B cell (primary cell): ENCODE results near the gene MMP26. TPM values are rescaled to one million over a fixed set of nuclear protein-coding genes. Genes with fewer than 3 reads are reported as not detected.

Experiments
- ATAC-seq: fragments of 200-7000 bp; cut with Tn5 transposase; one replicate; pipeline ENCODE4 v1.10.0; 2021; ENCODE audit warnings: low read depth, mild to moderate bottlenecking, moderate number of reproducible peaks, moderate library complexity
- CTCF ChIA-PET: fragments of 350-600 bp; sonication (Branson Sonifier 250); formaldehyde crosslinking; loops from one replicate; lab custom pipeline; 2021; ENCODE audit warnings: antibody characterized with exemption, inconsistent platforms; lab: Charles Lee
- POLR2A ChIA-PET: fragments of 350-600 bp; sonication (Branson Sonifier 250); formaldehyde crosslinking; loops from one replicate; lab custom pipeline; 2021; ENCODE audit warnings: antibody characterized with exemption; lab: Charles Lee
- DNase-seq: peaks from one replicate; pipeline ENCODE4 v3.0.0; 2013
- H2AFZ ChIP-seq: 2 replicates; pipeline ENCODE4 v1.6.1; 2012; ENCODE audit warnings: mild to moderate bottlenecking, low read depth, low read length; ENCODE audit not compliant: insufficient read depth, poor library complexity, severe bottlenecking
- H3K27ac ChIP-seq, 2 donors: 1 replicate in 1 of 2; 2 replicates in 1 of 2; pipeline ENCODE4 v1.5.1; 2012 to 2013; ENCODE audit warnings: low read length in 2 of 2, mild to moderate bottlenecking in 2 of 2, moderate library complexity in 1 of 2
- H3K27me3 ChIP-seq, 4 experiments: fragments of 200-600 bp in 1 of 4; sonication (generic) in 1 of 4; replicated peaks in 1 of 4; 1 replicate in 2 of 4; 2 replicates in 2 of 4; pipeline versions ENCODE4 v1.6.1 to v1.7.0; 2013 to 2016; ENCODE audit warnings: low read length in 3 of 4, mild to moderate bottlenecking in 2 of 4, mixed read lengths in 1 of 4, moderate library complexity in 1 of 4; ENCODE audit not compliant: insufficient read depth in 4 of 4, control insufficient read depth in 3 of 4; ENCODE audit errors: control extremely low read depth in 1 of 4
- H3K36me3 ChIP-seq, 2 experiments: replicated peaks in 1 of 2; 1 replicate in 1 of 2; 2 replicates in 1 of 2; pipeline versions ENCODE4 v1.6.1 to v1.7.1; 2013; ENCODE audit warnings: low read length in 1 of 2; ENCODE audit not compliant: insufficient read depth in 2 of 2, control insufficient read depth in 1 of 2; ENCODE audit errors: control extremely low read depth in 1 of 2, extremely low read depth in 1 of 2
- H3K4me1 ChIP-seq, 2 donors: fragments of 200-600 bp in 1 of 2; sonication (generic) in 1 of 2; 1 replicate in 1 of 2; 2 replicates in 1 of 2; pipeline versions ENCODE4 v1.5.1 to v1.6.1; 2013 to 2017; ENCODE audit warnings: low read length in 2 of 2; ENCODE audit not compliant: control insufficient read depth in 2 of 2, insufficient read depth in 2 of 2
- H3K4me2 ChIP-seq: replicated peaks from 2 replicates; pipeline ENCODE3; 2012; ENCODE audit warnings: mild to moderate bottlenecking, low read depth, low read length; ENCODE audit not compliant: poor library complexity, severe bottlenecking
- H3K4me3 ChIP-seq, 5 experiments: fragments of 200-600 bp in 1 of 5; sonication (generic) in 1 of 5; 1 replicate in 3 of 5; 2 replicates in 2 of 5; pipeline versions ENCODE4 v1.5.1 to v1.7.0; 2011 to 2016; ENCODE audit warnings: low read length in 4 of 5, mild to moderate bottlenecking in 4 of 5, low read depth in 2 of 5, control low read depth in 1 of 5, moderate library complexity in 1 of 5; ENCODE audit not compliant: insufficient read depth in 1 of 5; ENCODE audit errors: control extremely low read depth in 1 of 5, extremely low read depth in 1 of 5
- H3K79me2 ChIP-seq: fragments of 200-600 bp; sonication (generic); one replicate; pipeline ENCODE4 v1.6.0; 2016; ENCODE audit warnings: low read length; ENCODE audit not compliant: control insufficient read depth, insufficient read depth
- H3K9ac ChIP-seq: fragments of 200-600 bp; sonication (generic); 2 replicates; pipeline ENCODE4 v1.6.1; 2017; ENCODE audit warnings: mild to moderate bottlenecking, low read length, moderate library complexity
- H3K9me3 ChIP-seq, 3 donors: one replicate each; pipeline versions ENCODE4 v1.6.1 to v1.7.1; 2013; ENCODE audit warnings: low read length in 2 of 3; ENCODE audit not compliant: control insufficient read depth in 2 of 3, insufficient read depth in 1 of 3; ENCODE audit errors: control extremely low read depth in 1 of 3
- H4K20me1 ChIP-seq: 2 replicates; pipeline ENCODE4 v1.6.0; 2012; ENCODE audit warnings: mild to moderate bottlenecking, low read length; ENCODE audit not compliant: insufficient read depth, control insufficient read depth, poor library complexity, severe bottlenecking
- H3K27ac Mint-ChIP-seq: one replicate; pipeline ENCODE4 v1.8.0; 2021; ENCODE audit warnings: mixed read lengths
- H3K27me3 Mint-ChIP-seq: one replicate; pipeline ENCODE4 v1.8.0; 2021; ENCODE audit warnings: mixed read lengths
- H3K4me1 Mint-ChIP-seq: one replicate; pipeline ENCODE4 v1.8.0; 2021; ENCODE audit warnings: mixed read lengths
- H3K4me3 Mint-ChIP-seq: one replicate; pipeline ENCODE4 v1.8.0; 2021; ENCODE audit warnings: mixed read lengths
- H3K9me3 Mint-ChIP-seq: one replicate; pipeline ENCODE4 v1.8.0; 2022; ENCODE audit warnings: mixed read lengths; ENCODE audit not compliant: insufficient read depth
- CTCF ChIP-seq: fragments of 200-600 bp; IDR thresholded peaks from one replicate; pipeline ENCODE4 v1.8.0; 2022; ENCODE audit warnings: antibody characterized with exemption, mild to moderate bottlenecking
- EZH2 ChIP-seq: IDR thresholded peaks from 2 replicates; pipeline ENCODE4 v1.6.1; 2012; ENCODE audit warnings: borderline replicate concordance, low read depth, mild to moderate bottlenecking, moderate library complexity, low read length; ENCODE audit not compliant: insufficient read depth, poor library complexity, severe bottlenecking
- WGBS: methylation state at CpG from one replicate; pipeline ENCODE4 v1.1.5; 2013; ENCODE audit warnings: missing lambda C conversion rate; ENCODE audit not compliant: insufficient coverage; 5-methylcytosine and 5-hydroxymethylcytosine counted together
- intact Hi-C: fragments of 100-400 bp; cut with micrococcal nuclease; formaldehyde crosslinking; loops from one replicate; pipeline ENCODE4 v1.10.0; 2022
- polyA plus RNA-seq: library from polyadenylated mRNA; depleted of rRNA; stranded (reverse); fragments of >200 nt; gene quantifications from 2 replicates; pipeline ENCODE4 v1.2.3, GENCODE V29; 2012
- total RNA-seq, 2 donors: library from RNA; stranded (reverse); fragments of 120-200 nt in 1 of 2; gene quantifications; 1 replicate in 1 of 2; 2 replicates in 1 of 2; pipeline versions ENCODE4 v1.2.3 to v1.2.4, GENCODE V29; 2013 to 2022

MMP26 gene
- total and polyA plus RNA-seq, 2 donors (not counting 1 experiment from before 2014, with no cell fraction given), result not detected

GRCh38 chr11:4673781-4674180 lies 30.8 kb upstream of the MMP26 start:
- Histone ChIP-seq H3K79me2 (no peaks in the 10 kb centered on the region), H3K27me3 (no peaks in the 10 kb centered on the region), H3K36me3 (no peaks in the 10 kb centered on the region), H2AFZ (no peak overlapping the region), H3K9ac (no peak overlapping the region), H3K27ac (no peak overlapping the region), H3K4me1 (no peaks in the 10 kb centered on the region), H3K4me2 (no peak overlapping the region), H3K9me3 (no peaks in the 10 kb centered on the region), H4K20me1 (no peaks in the 10 kb centered on the region), H3K4me3 (no peak overlapping the region)
- DNase-seq, result no peak
- peaks cover 38% of the 10 kb centered on the region for H3K27me3 Mint-ChIP-seq
- CTCF ChIA-PET, result no interaction called here
- H3K4me1 Mint-ChIP-seq, result no peaks in the 10 kb centered on the region
- H3K9me3 Mint-ChIP-seq, result no peaks in the 10 kb centered on the region
- whole genome bisulfite sequencing, result 50% methylated on average over 1 of the region's 2 CpGs
- POLR2A ChIA-PET, result no interaction called here
- H3K4me3 Mint-ChIP-seq, result no peak overlapping the region
- H3K27ac Mint-ChIP-seq, result no peak overlapping the region
- ATAC-seq, result no peak
- intact Hi-C loops, result no loop called here
- TF ChIP-seq EZH2 (no peak), CTCF (no peak)

- H3K27me3 Mint-ChIP-seq, result peaks cover 26% of the 10 kb centered on the region
- H3K4me3 Mint-ChIP-seq, result no peak overlapping the region
- ChIA-PET CTCF (no interaction called here), POLR2A (no interaction called here)
- Histone ChIP-seq H3K36me3 (no peaks in the 10 kb centered on the region), H3K79me2 (no peaks in the 10 kb centered on the region), H3K4me1 (no peaks in the 10 kb centered on the region), H3K9ac (no peak overlapping the region), H3K27me3 (peaks cover 0 to 3% (median 0%) of the 10 kb centered on the region in 4 experiments), H3K27ac (no peak overlapping the region), H3K4me3 (no peak overlapping the region), H2AFZ (no peak overlapping the region), H3K9me3 (peaks cover 0 to 3% (median 0%) of the 10 kb centered on the region in 3 donors), H4K20me1 (no peaks in the 10 kb centered on the region), H3K4me2 (no peak overlapping the region)
- H3K4me1 Mint-ChIP-seq, result no peaks in the 10 kb centered on the region
- TF ChIP-seq CTCF (no peak), EZH2 (no peak)
- H3K27ac Mint-ChIP-seq, result no peak overlapping the region
- intact Hi-C loops, result no loop called here
- 50% methylated on average over 1 of the region's 2 CpGs for WGBS
- DNase-seq (no peak), ATAC-seq (no peak)
- no peaks in the 10 kb centered on the region for H3K9me3 Mint-ChIP-seq
Measured at GRCh38 chr11:4677948-4678347, 26.6 kb upstream of the MMP26 start.
